ENCODE data around the gene DGKZ. TPM values are rescaled to one million over a fixed set of nuclear protein-coding genes. Genes with fewer than 3 reads are reported as not detected.

Gene DGKZ
- total and polyA plus RNA-seq, 4 donors, result 4.6 to 24.3 (median 14.4) TPM

DNA sequence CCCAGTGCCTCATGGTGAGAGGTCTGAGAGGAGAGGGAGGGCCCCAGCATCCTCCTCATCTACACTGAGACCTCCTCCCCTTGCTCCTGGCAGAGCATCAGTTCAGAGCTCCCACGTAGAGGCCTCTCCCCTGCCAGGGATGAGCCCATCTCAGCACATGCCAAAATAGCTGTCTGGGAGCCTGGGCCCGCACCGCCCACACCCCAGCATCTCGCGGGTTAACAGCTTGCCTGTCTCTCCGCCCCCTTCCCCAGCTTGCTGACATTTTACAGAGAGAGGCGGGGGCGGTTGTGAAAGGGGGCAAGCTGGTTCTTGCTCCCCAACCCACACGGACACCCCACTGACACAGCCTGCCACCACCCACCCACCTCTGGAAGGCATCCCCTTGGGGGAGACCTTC, 6.4 kb downstream of the DGKZ start (continued):
- TF ChIP-seq, protein P1, sequence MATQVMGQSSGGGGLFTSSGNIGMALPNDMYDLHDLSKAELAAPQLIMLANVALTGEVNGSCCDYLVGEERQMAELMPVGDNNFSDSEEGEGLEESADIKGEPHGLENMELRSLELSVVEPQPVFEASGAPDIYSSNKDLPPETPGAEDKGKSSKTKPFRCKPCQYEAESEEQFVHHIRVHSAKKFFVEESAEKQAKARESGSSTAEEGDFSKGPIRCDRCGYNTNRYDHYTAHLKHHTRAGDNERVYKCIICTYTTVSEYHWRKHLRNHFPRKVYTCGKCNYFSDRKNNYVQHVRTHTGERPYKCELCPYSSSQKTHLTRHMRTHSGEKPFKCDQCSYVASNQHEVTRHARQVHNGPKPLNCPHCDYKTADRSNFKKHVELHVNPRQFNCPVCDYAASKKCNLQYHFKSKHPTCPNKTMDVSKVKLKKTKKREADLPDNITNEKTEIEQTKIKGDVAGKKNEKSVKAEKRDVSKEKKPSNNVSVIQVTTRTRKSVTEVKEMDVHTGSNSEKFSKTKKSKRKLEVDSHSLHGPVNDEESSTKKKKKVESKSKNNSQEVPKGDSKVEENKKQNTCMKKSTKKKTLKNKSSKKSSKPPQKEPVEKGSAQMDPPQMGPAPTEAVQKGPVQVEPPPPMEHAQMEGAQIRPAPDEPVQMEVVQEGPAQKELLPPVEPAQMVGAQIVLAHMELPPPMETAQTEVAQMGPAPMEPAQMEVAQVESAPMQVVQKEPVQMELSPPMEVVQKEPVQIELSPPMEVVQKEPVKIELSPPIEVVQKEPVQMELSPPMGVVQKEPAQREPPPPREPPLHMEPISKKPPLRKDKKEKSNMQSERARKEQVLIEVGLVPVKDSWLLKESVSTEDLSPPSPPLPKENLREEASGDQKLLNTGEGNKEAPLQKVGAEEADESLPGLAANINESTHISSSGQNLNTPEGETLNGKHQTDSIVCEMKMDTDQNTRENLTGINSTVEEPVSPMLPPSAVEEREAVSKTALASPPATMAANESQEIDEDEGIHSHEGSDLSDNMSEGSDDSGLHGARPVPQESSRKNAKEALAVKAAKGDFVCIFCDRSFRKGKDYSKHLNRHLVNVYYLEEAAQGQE (IDR thresholded peaks at IDR 0.05), result no peak
- TF ChIP-seq SP1 (IDR thresholded peaks at IDR 0.05) (no peak), HNF4A (conservative IDR thresholded peaks at IDR 0.05) (no peak), FOXA1 (IDR thresholded peaks at IDR 0.05) (no peak), NR2F2 (IDR thresholded peaks at IDR 0.05) (no peak), RAD21 (IDR thresholded peaks at IDR 0.05) (no peak), JUND (IDR thresholded peaks at IDR 0.05) (no peak), RXRA (IDR thresholded peaks at IDR 0.05) (no peak)
- TF ChIP-seq, protein P2, sequence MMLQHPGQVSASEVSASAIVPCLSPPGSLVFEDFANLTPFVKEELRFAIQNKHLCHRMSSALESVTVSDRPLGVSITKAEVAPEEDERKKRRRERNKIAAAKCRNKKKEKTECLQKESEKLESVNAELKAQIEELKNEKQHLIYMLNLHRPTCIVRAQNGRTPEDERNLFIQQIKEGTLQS (IDR thresholded peaks at IDR 0.05), result no peak

DNA sequence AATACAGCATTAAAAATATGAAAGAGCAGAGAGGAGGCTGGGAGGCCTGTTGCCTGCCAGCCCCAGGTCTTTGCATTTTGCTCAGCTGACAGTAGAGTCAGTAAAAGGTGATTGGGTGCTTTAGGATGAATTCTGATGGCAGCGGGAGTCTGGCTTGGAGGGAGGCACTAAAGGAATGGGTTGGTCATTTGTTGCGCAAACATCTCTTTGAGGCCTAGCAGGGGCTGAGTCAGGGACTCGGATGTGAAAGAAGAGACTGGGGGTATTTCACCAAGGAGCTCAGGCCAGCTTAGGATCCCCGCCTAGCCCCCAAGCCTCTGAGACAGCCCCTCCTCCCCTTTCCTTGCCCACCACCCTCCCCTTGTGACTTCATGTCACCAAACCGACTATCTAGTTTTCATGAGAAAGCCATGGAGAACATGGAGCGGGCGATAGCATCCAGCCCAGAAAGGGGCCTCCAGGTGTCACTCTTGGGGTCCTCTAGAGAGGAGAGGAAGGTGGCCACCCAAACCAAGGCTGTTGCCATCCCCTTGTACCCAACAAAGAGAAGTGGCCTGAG, 9.7 kb downstream of the DGKZ start:
- no peak for DNase-seq (ENCODE audit: low spot score)
- Histone ChIP-seq H3K4me1 (ENCODE audit: control insufficient read depth in 4 of 4, insufficient read depth in 4 of 4, low read length in 3 of 4) (peaks cover 0 to 11% (median 5%) of the 10 kb centered on the region in 4 donors), H3K36me3 (ENCODE audit: control insufficient read depth in 4 of 4, insufficient read depth in 3 of 4, low read depth in 1 of 4, low read length in 3 of 4) (peaks cover 0 to 7% (median 0%) of the 10 kb centered on the region in 4 donors), H3K9ac (ENCODE audit: low read depth in 1 of 2, low read length in 2 of 2) (no peak overlapping the region), H3K27ac (ENCODE audit: low read depth in 1 of 2, low read length in 2 of 2) (no peak overlapping the region), H3K27me3 (ENCODE audit: control insufficient read depth in 4 of 4, insufficient read depth in 4 of 4, low read length in 3 of 4) (no peaks in the 10 kb centered on the region), H3K4me3 (ENCODE audit: low read depth in 1 of 3, low read length in 3 of 3) (no peak overlapping the region), H3K9me3 (ENCODE audit: control insufficient read depth in 4 of 4, low read length in 3 of 4) (no peaks in the 10 kb centered on the region)
- no peak for TF ChIP-seq HNF4A (conservative IDR thresholded peaks at IDR 0.05)
- TF ChIP-seq, protein P2 (IDR thresholded peaks at IDR 0.05), result no peak
- TF ChIP-seq YY1 (IDR thresholded peaks at IDR 0.05), result no peak
- no peak for TF ChIP-seq RXRA (IDR thresholded peaks at IDR 0.05)
- TF ChIP-seq, protein P3, sequence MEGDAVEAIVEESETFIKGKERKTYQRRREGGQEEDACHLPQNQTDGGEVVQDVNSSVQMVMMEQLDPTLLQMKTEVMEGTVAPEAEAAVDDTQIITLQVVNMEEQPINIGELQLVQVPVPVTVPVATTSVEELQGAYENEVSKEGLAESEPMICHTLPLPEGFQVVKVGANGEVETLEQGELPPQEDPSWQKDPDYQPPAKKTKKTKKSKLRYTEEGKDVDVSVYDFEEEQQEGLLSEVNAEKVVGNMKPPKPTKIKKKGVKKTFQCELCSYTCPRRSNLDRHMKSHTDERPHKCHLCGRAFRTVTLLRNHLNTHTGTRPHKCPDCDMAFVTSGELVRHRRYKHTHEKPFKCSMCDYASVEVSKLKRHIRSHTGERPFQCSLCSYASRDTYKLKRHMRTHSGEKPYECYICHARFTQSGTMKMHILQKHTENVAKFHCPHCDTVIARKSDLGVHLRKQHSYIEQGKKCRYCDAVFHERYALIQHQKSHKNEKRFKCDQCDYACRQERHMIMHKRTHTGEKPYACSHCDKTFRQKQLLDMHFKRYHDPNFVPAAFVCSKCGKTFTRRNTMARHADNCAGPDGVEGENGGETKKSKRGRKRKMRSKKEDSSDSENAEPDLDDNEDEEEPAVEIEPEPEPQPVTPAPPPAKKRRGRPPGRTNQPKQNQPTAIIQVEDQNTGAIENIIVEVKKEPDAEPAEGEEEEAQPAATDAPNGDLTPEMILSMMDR (IDR thresholded peaks at IDR 0.05; ENCODE audit: low read depth, low read length, missing input control), result no peak
- no peak for TF ChIP-seq NR2F2 (IDR thresholded peaks at IDR 0.05)
- TF ChIP-seq, protein P4, sequence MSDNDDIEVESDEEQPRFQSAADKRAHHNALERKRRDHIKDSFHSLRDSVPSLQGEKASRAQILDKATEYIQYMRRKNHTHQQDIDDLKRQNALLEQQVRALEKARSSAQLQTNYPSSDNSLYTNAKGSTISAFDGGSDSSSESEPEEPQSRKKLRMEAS (IDR thresholded peaks at IDR 0.05), result no peak
- no peak for TF ChIP-seq JUND (IDR thresholded peaks at IDR 0.05)
- no peak for TF ChIP-seq FOXA2 (IDR thresholded peaks at IDR 0.05)
- TF ChIP-seq SP1 (IDR thresholded peaks at IDR 0.05), result no peak
- 90% methylated on average over 7 of the region's 7 CpGs for WGBS

DNA sequence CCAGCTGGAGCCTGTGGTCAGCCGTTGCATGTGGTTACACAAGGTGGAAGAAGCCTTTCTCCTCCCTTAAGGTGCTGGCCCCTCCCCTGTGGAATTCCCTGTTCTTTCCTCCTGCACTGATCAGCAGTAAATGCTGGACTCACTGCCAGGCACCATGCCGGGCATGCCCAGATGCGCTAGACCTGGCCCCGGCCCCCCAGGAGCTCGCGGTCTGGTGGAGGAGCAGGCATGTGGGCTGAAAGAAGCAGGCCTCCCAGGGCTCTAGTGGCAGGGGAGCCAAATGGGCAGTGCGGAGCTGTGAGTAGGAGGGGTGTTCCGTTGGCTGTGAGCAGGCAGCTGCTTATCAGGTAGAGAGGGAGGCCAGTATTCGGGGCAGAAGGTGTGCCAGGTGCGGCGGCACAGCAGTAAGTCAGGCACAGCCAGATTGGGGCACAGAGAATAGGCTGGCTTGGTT, 10.2 kb downstream of the DGKZ start:
- Histone ChIP-seq H3K36me3 (ENCODE audit: control insufficient read depth in 4 of 4, insufficient read depth in 3 of 4, low read depth in 1 of 4, low read length in 3 of 4) (peaks cover 0 to 7% (median 0%) of the 10 kb centered on the region in 4 donors), H3K27me3 (ENCODE audit: control insufficient read depth in 4 of 4, insufficient read depth in 4 of 4, low read length in 3 of 4) (no peaks in the 10 kb centered on the region), H3K9ac (ENCODE audit: low read depth in 1 of 2, low read length in 2 of 2) (no peak overlapping the region), H3K4me1 (ENCODE audit: control insufficient read depth in 4 of 4, insufficient read depth in 4 of 4, low read length in 3 of 4) (peaks cover 0 to 13% (median 7%) of the 10 kb centered on the region in 4 donors), H3K27ac (ENCODE audit: low read depth in 1 of 2, low read length in 2 of 2) (no peak overlapping the region), H3K9me3 (ENCODE audit: control insufficient read depth in 4 of 4, low read length in 3 of 4) (no peaks in the 10 kb centered on the region), H3K4me3 (ENCODE audit: low read depth in 1 of 3, low read length in 3 of 3) (no peak overlapping the region)
- WGBS, result 87% methylated on average over 11 of the region's 11 CpGs
- DNase-seq (ENCODE audit: low spot score), result no peak
- no peak for TF ChIP-seq YY1 (IDR thresholded peaks at IDR 0.05)
- TF ChIP-seq, protein P4 (IDR thresholded peaks at IDR 0.05), result no peak
- TF ChIP-seq JUND (IDR thresholded peaks at IDR 0.05), result no peak
- TF ChIP-seq, protein P2 (IDR thresholded peaks at IDR 0.05), result no peak
- TF ChIP-seq, protein P1 (IDR thresholded peaks at IDR 0.05), result no peak
- no peak for TF ChIP-seq SP1 (IDR thresholded peaks at IDR 0.05)
- no peak for TF ChIP-seq TAF1 (conservative IDR thresholded peaks at IDR 0.05)
- TF ChIP-seq, protein P5, sequence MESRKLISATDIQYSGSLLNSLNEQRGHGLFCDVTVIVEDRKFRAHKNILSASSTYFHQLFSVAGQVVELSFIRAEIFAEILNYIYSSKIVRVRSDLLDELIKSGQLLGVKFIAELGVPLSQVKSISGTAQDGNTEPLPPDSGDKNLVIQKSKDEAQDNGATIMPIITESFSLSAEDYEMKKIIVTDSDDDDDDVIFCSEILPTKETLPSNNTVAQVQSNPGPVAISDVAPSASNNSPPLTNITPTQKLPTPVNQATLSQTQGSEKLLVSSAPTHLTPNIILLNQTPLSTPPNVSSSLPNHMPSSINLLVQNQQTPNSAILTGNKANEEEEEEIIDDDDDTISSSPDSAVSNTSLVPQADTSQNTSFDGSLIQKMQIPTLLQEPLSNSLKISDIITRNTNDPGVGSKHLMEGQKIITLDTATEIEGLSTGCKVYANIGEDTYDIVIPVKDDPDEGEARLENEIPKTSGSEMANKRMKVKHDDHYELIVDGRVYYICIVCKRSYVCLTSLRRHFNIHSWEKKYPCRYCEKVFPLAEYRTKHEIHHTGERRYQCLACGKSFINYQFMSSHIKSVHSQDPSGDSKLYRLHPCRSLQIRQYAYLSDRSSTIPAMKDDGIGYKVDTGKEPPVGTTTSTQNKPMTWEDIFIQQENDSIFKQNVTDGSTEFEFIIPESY (IDR thresholded peaks at IDR 0.05), result no peak
- TF ChIP-seq NR2F2 (IDR thresholded peaks at IDR 0.05), result no peak
- TF ChIP-seq FOXA1 (IDR thresholded peaks at IDR 0.05), result no peak
- no peak for TF ChIP-seq RAD21 (IDR thresholded peaks at IDR 0.05)
- TF ChIP-seq FOXA2 (IDR thresholded peaks at IDR 0.05), result no peak

Data from liver (tissue), 9 donors.